ENCODE results near the gene S1PR1. TPM values are rescaled to one million over a fixed set of nuclear protein-coding genes. Genes with fewer than 3 reads are reported as not detected.
"Not testable (repeated sequence)": the region's sequence is repeated elsewhere in the genome, so short reads cannot be mapped to it uniquely, and the experiment has no call there.

The S1PR1 gene
- total RNA-seq, 1 donor from 2014 or later, result 18.3 TPM

DNA sequence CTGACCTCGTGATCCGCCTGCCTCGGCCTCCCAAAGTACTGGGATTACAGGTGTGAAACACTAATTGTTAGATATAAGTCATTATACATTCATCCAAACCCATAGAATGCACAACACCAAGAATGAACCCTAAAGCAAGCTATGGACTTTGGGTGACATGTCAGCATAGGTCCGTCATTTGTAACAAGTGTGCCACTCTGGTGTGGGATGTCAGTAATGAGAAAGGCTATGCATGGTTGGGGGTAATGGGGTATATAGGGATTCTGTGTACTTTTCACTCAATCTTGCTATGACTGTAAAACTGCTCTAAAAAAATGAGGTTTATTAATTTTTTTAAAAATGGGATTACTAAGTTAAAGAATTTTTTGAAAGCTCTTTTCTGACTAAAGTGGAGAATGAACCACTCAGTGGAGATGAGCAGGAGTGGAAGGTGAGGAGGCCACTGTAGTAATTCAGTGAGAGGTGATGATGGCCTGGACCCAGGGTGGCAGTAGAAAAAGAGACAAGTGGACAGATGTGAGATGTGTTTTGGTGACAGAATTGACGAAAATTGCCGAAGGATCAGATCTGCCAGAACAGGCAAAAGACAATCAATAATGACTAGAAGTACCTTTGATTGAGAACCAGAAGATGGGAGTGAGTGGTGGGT, 21.3 kb upstream of the S1PR1 start:
- DNase-seq (ENCODE audit: extremely low spot score, unreplicated experiment), result no peak
- Mint-ChIP-seq H3K27ac (no peak overlapping the region), H3K4me3 (no peak overlapping the region), H3K36me3 (no peaks in the 10 kb centered on the region), H3K27me3 (no peaks in the 10 kb centered on the region), H3K9me3 (no peaks in the 10 kb centered on the region), H3K4me1 (ENCODE audit: unreplicated experiment) (peaks cover 11% of the 10 kb centered on the region)
- TF ChIP-seq, protein P1, sequence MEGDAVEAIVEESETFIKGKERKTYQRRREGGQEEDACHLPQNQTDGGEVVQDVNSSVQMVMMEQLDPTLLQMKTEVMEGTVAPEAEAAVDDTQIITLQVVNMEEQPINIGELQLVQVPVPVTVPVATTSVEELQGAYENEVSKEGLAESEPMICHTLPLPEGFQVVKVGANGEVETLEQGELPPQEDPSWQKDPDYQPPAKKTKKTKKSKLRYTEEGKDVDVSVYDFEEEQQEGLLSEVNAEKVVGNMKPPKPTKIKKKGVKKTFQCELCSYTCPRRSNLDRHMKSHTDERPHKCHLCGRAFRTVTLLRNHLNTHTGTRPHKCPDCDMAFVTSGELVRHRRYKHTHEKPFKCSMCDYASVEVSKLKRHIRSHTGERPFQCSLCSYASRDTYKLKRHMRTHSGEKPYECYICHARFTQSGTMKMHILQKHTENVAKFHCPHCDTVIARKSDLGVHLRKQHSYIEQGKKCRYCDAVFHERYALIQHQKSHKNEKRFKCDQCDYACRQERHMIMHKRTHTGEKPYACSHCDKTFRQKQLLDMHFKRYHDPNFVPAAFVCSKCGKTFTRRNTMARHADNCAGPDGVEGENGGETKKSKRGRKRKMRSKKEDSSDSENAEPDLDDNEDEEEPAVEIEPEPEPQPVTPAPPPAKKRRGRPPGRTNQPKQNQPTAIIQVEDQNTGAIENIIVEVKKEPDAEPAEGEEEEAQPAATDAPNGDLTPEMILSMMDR (conservative IDR thresholded peaks at IDR 0.05), result no peak

- H3K36me3 Mint-ChIP-seq, result no peaks in the 10 kb centered on the region
- DNase-seq (ENCODE audit: extremely low spot score, unreplicated experiment), result no peak
- no peak overlapping the region for H3K27ac Mint-ChIP-seq
- H3K9me3 Mint-ChIP-seq, result no peaks in the 10 kb centered on the region
- H3K4me3 Mint-ChIP-seq, result no peak overlapping the region
- H3K4me1 Mint-ChIP-seq (ENCODE audit: unreplicated experiment), result peaks cover 11% of the 10 kb centered on the region
- no peaks in the 10 kb centered on the region for H3K27me3 Mint-ChIP-seq
- TF ChIP-seq, protein P1 (conservative IDR thresholded peaks at IDR 0.05), result no peak
Observed at GRCh38 chr1:101216623-101217022, 20.2 kb upstream of the S1PR1 start.

DNA sequence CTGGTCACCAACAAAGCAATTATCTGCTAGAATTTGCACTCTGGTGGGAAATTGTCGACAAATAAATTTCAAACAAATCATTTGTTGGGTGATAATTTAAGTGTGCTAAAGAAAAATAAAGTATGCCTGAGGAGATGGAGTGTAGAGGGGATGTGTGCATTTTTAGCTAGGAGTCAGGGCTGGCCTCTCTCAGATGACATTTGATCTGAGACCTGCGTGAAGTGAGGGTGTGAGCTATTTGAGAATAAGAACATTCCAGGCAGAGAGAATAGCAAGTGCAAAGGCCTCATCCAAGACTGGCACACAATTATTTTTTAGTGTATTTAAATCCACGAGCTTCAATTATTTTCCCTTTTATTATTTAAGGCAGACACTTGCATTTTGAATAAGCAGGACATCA, 19.7 kb upstream of the S1PR1 start:
- H3K9me3 Mint-ChIP-seq, result no peaks in the 10 kb centered on the region
- H3K36me3 Mint-ChIP-seq, result no peaks in the 10 kb centered on the region
- DNase-seq (ENCODE audit: extremely low spot score, unreplicated experiment), result no peak
- no peak overlapping the region for H3K4me3 Mint-ChIP-seq
- H3K27me3 Mint-ChIP-seq, result no peaks in the 10 kb centered on the region
- TF ChIP-seq, protein P1 (conservative IDR thresholded peaks at IDR 0.05), result no peak
- H3K4me1 Mint-ChIP-seq (ENCODE audit: unreplicated experiment), result peaks cover 11% of the 10 kb centered on the region
- H3K27ac Mint-ChIP-seq, result no peak overlapping the region

DNA sequence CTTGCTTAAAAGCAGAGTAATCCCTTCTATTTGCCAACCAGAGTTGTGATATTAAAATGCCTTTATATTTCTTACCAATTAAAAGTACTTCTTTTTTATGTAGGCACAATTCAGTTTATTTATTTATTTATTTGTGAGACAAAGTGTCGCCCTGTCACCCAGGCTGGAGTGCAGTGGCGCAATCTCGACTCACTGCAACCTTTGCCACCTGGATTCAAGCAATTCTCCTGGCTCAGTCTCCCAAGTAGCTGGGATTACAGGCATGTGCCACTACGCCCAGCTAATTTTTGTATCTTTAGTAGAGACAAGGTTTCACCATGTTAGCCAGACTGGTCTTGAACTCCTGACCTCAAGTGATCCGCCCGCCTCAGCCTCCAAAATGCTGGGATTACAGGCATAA, 17.9 kb upstream of the S1PR1 start:
- H3K4me3 Mint-ChIP-seq; H3K27ac Mint-ChIP-seq; H3K36me3 Mint-ChIP-seq; H3K27me3 Mint-ChIP-seq; H3K9me3 Mint-ChIP-seq; DNase-seq (ENCODE audit: extremely low spot score, unreplicated experiment): not testable (repeated sequence)
- peaks cover 11% of the 10 kb centered on the region for H3K4me1 Mint-ChIP-seq (ENCODE audit: unreplicated experiment)

DNA sequence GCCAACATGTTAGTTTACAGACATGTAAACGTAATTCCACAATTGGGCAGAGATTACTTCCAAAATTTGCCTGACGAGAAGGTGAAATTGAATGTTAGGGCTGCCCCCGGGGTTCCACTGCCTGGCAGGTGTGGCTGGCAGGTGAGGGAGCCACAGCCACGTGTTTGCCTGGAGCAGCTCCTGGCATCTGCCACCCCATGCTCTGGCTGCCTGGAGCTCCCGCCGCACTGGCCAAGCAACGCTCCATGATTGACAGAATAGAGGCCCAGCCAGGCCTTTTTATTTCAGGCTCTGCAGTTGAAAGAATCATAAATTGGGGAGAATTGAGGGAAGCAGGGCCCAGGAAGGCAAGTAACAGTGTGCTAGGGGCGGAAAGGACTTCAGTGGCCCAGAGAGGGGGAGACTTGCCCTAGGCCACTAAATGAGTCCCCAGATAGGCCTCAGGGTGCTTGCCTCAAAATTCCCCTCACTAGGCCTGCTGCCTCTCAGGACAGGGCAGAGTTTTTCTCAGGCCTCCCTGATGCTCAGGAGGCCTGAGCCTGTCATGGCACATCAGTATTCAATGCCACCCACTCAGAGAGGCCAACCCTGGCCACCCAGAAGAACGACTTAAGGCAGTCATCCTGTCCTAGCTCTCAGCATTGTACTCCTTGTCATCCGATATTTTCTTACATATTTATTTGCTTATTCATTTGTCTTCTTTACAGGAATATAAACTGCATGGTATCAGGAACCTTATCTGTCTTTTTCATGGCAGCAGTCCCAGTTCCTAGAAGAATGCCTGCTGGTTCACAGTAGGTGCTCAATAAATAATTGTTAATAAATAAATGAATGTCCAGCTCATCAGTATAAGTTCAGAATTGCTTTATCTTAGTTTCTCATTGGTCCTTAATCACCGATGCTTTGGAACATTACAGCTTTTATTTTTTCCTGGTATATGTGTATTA, 16.6 kb upstream of the S1PR1 start:
- no peaks in the 10 kb centered on the region for H3K9me3 Mint-ChIP-seq
- no peaks in the 10 kb centered on the region for H3K36me3 Mint-ChIP-seq
- no peak for DNase-seq (ENCODE audit: extremely low spot score, unreplicated experiment)
- TF ChIP-seq, protein P1 (conservative IDR thresholded peaks at IDR 0.05), result no peak
- H3K4me1 Mint-ChIP-seq (ENCODE audit: unreplicated experiment), result peaks cover 11% of the 10 kb centered on the region
- H3K4me3 Mint-ChIP-seq, result no peak overlapping the region
- no peaks in the 10 kb centered on the region for H3K27me3 Mint-ChIP-seq
- H3K27ac Mint-ChIP-seq, result no peak overlapping the region

- H3K4me3 Mint-ChIP-seq, result no peak overlapping the region
- no peaks in the 10 kb centered on the region for H3K9me3 Mint-ChIP-seq
- DNase-seq (ENCODE audit: extremely low spot score, unreplicated experiment), result no peak
- no peak overlapping the region for H3K27ac Mint-ChIP-seq
- no peaks in the 10 kb centered on the region for H3K27me3 Mint-ChIP-seq
- H3K36me3 Mint-ChIP-seq, result no peaks in the 10 kb centered on the region
- H3K4me1 Mint-ChIP-seq (ENCODE audit: unreplicated experiment), result peaks cover 11% of the 10 kb centered on the region
- TF ChIP-seq, protein P1 (conservative IDR thresholded peaks at IDR 0.05), result no peak
Observed at GRCh38 chr1:101220906-101221305, 15.9 kb upstream of the S1PR1 start.

Data from type B pancreatic cell (in vitro differentiated cells).